ENCODE measurements around the gene ELAC2. TPM values are rescaled to one million over a fixed set of nuclear protein-coding genes. Genes with fewer than 3 reads are reported as not detected.

The ELAC2 gene, protein sequence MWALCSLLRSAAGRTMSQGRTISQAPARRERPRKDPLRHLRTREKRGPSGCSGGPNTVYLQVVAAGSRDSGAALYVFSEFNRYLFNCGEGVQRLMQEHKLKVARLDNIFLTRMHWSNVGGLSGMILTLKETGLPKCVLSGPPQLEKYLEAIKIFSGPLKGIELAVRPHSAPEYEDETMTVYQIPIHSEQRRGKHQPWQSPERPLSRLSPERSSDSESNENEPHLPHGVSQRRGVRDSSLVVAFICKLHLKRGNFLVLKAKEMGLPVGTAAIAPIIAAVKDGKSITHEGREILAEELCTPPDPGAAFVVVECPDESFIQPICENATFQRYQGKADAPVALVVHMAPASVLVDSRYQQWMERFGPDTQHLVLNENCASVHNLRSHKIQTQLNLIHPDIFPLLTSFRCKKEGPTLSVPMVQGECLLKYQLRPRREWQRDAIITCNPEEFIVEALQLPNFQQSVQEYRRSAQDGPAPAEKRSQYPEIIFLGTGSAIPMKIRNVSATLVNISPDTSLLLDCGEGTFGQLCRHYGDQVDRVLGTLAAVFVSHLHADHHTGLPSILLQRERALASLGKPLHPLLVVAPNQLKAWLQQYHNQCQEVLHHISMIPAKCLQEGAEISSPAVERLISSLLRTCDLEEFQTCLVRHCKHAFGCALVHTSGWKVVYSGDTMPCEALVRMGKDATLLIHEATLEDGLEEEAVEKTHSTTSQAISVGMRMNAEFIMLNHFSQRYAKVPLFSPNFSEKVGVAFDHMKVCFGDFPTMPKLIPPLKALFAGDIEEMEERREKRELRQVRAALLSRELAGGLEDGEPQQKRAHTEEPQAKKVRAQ
- 10 to 100 TPM; 43.9 to 75.7 (median 69.7) TPM for polyA plus RNA-seq (ENCODE audit: insufficient read length in 4 of 4)

DNA sequence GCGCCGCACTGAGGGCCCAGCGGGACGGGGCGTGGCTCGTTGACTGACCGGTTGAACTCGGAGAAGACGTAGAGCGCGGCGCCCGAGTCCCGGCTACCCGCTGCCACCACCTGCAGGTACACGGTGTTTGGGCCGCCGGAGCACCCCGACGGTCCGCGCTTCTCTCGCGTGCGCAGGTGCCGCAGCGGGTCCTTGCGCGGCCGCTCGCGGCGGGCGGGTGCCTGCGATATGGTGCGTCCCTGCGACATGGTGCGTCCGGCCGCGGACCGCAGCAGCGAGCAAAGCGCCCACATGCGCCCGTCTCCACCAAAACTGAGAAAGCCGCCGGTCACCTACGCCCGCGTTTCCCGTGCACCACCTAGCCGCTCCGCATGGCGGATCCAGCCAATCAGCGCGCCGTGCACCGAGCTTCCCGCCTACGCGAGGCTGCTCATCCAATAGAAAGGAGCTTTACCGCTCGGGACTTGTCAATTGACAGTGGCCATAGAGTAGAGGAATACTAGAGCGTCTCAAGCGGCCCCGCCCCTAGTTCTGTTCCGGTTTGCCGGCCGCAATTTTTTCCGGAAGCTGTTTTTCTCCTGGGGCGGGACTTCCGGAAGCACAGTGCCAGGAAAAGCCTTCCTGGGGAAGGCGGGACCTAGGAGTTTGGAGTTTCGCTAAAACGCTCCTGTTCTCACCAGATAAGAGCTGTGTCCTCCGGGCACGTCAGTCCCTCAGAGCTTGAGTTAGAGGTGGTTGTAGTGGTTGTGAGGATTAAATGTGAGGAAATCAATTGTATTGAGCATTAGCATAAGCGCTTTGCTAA is at the start of gene ELAC2:
Gene ELAC2 (minus strand): TSS at position 373 of the 805 bp plus-strand sequence. CDS start 80 bp downstream, at position 293.
- DNase-seq (ENCODE audit: low read depth in 4 of 4, low spot score in 3 of 4), result peak; percentile 96 to 98 (median 98)

DNA sequence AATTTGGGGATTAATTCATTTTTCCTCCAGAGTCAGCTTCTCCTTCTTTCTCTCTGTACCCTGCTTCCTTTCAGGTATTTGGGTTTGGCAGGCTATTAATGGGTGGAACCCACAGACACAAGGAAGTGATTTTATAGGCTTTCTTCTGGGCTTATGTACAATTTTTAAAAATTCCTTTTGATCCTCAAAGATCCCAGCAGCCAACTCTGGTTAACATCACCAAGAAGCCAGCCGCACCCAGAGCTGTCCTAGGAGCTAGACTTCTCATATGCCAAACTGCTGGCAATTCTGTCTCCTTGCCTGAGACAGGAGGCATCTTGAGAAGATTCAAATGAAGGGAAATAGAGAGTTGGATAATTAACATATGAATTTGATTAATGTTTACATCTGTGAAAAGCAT is 47.2 kb upstream of the ELAC2 start:
- no peak for DNase-seq (ENCODE audit: low read depth in 4 of 4, low spot score in 3 of 4)

DNA sequence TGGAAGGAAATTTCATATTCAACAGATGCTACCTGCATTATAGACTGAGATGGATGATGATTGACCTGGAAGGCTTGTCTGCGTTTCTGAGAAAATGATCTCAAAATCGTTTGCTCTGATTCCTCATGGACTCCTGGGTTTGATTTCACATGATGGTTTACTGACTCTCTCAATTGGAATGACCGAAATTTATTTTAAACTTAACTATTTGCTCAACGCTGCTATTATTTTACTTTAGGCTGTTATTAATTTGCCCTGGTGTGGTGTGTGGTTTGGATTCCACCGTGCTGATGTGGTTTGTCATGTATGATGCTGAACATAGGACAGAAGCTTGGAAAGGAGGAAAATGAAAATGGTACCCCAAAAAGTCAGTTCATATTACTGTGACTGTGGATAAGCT is 37.3 kb upstream of the ELAC2 start:
- DNase-seq (ENCODE audit: low read depth in 4 of 4, low spot score in 3 of 4), result no peak

DNA sequence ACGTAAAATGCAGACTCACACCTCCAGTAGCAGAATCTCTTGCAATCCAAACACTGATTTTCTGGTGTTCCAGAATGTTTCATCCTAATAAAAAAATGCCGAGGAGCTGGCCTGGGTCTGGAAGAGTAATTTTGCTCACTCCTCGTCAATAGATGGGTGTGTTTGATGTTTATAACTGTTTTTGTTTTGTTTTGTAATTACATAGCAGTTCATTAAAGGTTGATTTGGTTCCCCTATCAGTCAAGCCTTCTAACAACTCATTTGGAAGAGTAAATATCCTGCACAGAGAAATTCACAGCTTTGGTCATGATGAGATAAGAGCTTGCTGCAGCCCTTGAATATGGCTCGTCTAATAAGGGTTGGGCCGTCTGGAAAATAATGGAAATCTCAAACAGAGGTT is 36.8 kb upstream of the ELAC2 start:
- no peak for DNase-seq (ENCODE audit: low read depth in 4 of 4, low spot score in 3 of 4)

DNA sequence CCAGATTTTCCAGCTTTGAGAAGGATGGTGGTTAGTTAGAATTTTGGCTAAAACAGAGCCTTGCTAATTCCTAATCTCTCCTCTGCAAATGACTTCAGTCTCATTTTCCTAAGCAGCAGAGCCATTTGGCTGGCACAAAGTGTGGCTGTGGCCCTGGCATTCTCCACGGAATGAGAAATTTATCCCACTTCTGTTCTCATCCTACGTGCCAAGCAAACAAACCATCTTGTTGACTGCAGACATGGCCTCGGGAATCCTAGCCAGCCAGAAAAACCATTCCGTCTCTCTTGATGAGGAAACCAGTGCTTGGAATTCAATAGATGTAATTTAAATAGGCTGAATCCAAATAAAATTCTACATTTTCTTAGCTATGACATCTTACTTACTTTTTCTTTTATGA is 34.1 kb upstream of the ELAC2 start:
- DNase-seq (ENCODE audit: low read depth in 4 of 4, low spot score in 3 of 4), result no peak

DNA sequence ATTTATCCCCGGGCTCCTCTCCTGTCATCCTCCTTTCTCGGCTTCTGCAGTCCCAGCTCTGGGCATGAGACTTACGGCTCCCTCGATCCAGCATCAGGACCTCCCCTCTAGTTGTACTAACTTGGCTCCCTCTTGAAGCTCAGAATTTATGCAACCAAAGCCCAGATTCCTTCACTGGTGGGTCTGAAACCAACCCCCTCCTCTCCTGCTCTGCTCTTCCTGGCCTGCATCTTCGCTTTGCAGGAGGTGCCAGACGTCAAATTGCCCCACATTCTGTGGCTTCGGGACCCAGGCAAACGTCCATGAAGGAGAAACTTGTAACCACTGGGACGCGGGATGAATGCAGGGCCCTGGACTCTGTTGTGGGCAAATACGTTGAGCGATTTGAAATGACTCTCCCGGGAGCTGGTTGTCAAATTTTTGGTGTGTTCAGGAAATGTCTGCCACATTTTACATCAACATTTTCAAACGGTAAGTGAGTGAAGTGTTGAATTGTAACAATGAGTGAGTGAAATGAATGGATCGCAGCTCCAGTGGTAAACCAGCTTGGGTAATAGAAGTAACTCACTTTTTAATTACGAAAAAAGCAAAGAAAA is 29.3 kb upstream of the ELAC2 start:
- no peak for DNase-seq (ENCODE audit: low read depth in 4 of 4, low spot score in 3 of 4)

DNA sequence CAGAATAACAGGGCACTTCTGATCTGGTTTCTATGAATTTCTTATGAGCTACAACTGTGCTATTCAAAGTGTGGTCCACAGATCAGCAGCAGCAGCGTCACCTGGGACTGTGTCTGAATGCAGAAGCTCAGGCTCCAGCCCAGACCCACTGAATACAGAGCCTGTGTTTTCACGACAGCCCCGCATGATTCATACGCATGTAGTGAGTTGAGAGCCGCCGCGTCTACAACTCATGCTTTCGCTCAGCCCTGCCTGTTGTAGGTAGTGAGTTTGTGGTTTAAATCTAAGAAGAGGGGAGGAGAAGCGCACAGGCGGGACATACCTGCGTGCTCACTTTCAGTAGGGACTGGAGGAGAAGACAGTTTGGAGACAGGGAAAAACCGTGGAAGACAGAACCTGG is 28.5 kb upstream of the ELAC2 start:
- DNase-seq (ENCODE audit: low read depth in 4 of 4, low spot score in 3 of 4), result no peak

DNA sequence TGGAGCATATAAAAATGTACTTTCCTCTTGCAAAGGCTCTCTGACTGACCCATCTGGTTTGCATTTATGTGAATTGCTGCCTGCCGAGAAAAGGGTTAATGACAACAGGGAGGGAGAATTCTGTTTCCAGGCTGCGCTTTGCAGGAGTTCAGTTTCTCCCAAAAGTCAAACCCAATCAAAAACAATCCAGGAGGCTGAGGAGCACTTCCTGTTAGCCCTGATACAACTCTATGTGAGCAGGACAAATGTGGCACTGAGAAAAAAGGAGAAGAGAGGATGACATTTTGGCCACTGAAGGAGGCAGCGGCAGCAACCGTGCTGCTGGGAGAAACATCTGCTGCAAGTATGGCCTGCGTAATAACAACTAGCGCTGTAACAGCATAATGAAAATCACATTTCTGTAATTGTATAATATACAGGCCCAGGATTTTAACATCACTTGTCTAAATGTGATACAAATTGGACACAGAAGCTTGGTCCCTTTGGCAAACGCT is 26.8 kb upstream of the ELAC2 start:
- DNase-seq (ENCODE audit: low read depth in 4 of 4, low spot score in 3 of 4), result no peak

DNA sequence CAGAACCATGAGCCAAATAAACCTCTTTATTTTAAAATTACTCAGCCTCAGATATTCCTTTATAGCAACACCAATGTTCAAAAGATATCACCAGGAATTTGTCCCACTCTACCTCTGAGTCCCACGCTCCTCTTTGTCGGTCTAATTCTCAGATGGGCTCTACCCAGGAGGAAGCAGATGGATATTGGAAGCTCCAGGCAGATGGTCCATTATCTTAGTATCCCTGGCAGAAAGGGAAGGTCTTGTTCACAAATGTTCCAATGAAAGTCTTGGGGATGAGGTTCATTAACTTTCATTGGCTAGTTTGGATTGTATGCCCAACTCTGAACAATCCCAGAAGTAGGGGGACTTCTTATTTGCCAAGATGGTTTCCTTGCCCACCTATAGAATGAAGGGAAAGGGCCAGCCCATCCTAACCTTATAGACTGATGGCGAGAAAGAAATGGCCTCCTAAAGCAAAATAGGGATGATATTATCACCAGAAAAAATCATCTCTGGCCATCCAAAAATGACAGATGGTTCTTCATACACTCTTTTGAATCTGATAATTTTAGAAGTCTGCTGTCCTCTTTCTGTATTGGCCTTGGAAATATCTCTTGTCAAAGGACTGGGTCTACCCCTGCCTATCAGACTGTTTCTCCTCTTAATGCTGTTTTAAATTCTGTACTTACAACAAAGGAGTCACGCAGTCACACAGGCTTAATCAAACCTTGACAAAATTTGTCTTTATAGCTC is 21.3 kb upstream of the ELAC2 start:
- DNase-seq (ENCODE audit: low read depth in 4 of 4, low spot score in 3 of 4), result no peak

DNA sequence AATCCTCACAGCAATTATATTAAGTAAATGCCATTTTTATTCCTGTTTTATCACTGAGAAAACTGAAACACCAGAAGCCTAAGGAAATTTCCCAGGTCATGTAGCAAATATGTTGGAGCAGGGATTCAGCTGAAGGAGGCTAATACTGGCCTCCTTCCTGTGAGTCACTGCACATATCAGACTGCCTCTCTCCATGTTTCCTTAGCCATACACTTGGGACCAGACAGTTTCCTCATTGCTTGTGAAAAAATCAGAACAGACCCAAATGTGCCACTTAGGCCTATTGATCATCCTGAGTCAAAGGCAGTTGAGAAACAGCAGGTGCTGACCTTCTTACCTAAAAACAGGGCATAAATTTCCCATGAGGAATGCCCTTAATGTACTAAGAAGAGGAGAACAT is 18.9 kb upstream of the ELAC2 start:
- no peak for DNase-seq (ENCODE audit: low read depth in 4 of 4, low spot score in 3 of 4)

DNA sequence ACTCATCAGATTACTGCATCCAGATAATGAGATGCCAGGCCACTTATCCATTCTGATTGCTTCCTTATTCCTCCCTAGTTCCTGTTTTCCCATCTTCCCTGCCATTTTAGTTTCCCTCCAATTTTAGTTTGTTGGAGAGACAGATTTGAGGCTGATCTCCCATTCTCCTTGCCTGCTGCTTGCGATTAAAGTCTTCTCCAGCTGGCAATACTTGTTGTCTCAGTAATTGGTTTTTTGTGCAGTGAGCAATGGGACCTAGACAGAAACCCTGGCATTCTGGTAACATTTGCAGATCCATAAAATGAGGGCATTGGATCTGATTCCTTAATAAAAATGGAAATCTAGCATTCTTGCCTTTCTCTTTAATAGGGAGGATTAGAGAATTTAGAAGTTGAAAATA is 17.6 kb upstream of the ELAC2 start:
- DNase-seq (ENCODE audit: low read depth in 4 of 4, low spot score in 3 of 4), result no peak

DNA sequence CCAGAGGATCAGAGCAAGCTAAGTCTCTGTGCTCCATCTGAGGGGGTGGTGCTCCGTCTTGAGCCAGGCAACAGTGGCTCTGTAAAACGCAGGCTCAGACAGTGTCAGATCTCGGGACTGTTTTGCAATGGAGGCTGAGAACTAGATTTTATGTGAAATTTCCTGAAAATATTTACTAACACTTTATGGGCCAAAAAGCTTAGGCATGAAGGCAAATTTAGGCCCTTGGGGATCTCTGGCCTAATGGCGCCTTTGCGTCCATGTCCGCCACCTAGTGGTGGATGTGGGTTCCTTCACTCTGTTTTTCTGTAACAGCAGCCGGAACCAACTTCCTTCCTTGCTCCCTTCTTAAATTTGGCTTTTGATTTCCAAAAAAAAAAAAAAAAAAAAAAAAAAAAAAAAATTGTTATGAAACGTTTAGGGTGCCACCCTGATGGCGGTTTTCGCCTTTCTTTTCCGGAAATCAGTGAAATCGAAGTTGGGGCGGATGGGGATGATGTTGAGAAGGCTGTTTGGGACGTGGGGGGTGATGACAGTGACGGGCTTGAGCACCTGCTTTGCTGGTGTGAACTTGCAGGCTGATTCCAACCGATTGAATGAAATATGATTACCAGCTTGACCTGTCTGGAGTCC is 14.0 kb upstream of the ELAC2 start:
- peak in 1 of 4 donors; percentile 8 for DNase-seq (ENCODE audit: low read depth in 4 of 4, low spot score in 3 of 4)

DNA sequence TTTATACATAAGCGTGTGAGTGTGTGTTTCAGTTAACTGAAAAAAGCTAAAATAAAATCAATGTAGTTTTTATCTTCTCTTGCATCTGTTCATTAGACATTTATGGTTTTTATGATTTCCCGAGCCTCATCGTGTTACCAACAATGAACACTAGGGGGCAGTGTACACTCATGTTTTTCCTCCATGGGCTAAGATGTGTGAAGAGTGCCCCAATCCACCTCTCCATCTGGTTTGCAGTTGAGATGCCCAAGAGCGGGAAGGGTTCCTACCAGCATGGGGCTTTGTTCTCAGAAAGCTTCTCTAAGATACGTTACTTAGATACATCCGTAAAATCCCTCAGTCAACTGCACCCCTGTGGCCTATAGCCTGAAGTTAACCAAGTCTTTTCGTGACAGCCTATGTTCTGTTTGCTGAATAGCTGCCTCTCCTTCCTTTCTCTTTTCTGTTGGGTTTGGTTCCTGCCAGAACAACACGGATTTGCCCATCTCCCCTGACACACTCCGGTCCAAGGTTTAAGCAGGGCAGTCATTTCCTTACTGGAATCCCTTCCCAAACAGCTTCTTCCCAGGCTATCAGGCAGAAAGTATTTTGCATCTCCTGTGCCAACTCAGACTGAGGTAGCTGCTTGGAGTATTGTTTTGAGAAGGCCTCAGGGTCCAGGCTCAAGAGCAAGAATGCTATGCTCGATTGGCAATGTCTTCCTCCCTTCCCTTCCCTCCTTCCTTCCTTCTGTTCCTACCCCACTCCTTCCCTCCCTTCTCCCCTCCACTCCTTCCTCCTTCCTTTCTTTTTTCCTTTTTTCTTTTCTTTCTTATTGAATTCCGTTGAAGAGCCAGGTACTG is 12.9 kb upstream of the ELAC2 start:
- DNase-seq (ENCODE audit: low read depth in 4 of 4, low spot score in 3 of 4), result peak in 3 of 4 donors; percentile 10 to 29 (median 19)

DNA sequence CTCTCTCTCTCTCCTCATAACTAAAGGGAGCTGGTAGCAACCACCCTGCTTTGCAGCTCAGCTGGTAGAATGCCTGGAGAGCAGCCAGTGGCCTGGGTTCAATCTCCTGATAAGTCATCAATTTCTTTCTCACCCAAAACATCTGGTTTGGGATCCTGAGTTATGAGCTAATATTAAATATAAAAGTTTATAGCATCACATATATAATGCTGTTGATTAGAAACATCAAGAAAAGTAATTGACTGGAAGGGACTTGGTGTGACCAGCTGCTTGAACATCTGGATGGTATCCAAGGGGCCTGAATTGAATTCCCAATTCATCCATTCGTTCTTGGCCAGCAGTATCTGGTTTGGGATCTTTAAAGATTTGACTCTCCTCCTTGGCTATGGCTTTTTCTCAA is 12.2 kb upstream of the ELAC2 start:
- no peak for DNase-seq (ENCODE audit: low read depth in 4 of 4, low spot score in 3 of 4)

DNA sequence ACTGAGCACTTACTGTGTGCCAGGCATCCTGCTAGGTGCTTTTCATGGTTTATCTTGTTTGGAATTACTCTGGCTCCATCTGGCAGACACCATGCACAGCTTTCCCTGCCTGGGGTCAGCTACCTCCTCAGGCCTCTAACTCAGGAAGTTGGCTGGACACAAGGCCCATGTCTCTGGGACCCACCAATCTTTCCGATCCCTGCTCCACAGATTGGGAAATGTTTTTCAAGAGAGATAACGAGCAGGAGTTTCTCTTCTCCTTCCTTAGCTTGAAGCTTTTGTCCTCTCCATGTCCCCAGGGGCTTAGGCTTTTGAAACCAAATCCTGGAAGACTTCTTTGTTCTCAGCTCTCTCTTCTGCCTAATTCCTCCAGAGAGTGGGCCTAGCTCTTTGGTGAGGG is 11.5 kb upstream of the ELAC2 start:
- DNase-seq (ENCODE audit: low read depth in 4 of 4, low spot score in 3 of 4), result no peak

DNA sequence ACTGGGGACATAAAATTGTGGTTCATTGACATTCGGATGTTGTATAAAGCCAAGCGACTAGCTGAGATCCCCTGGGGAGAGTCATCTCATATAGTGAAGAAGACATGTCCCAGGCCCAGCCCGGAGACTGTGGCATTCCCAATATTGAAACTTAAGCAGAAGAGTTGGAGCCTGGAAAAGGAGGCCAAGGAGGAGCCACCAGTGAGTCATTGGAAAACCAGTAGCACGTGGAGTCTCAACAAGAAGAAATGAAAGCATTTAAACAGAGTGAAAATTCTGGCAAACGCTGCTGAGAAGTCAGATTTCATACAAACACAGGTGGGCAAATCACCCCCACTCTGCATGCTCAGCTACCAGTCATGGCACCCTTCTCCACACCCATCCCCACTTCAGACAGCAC is 9.4 kb upstream of the ELAC2 start:
- DNase-seq (ENCODE audit: low read depth in 4 of 4, low spot score in 3 of 4), result no peak

DNA sequence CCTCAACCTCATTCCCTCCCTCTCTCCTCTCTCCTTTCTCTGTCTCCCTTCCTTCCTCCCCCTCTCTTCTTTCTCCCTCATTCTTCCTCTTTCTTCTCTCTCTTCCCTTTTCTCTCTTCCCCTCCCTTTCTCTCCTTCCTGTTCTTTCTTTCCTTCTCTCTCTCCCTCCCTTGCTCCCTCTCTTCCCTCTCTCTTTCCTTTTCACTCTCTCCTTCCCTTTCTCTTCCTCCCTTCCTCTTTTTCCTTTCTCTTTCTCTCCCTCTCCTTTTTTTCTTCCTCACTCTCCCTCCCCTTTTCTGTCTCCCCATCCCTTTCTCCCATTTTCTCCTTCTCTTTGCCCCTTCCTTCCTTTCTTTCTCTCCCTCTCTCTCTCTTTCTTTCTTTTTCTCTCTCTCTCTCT is 7.9 kb upstream of the ELAC2 start:
- DNase-seq (ENCODE audit: low read depth in 4 of 4, low spot score in 3 of 4), result no peak

DNA sequence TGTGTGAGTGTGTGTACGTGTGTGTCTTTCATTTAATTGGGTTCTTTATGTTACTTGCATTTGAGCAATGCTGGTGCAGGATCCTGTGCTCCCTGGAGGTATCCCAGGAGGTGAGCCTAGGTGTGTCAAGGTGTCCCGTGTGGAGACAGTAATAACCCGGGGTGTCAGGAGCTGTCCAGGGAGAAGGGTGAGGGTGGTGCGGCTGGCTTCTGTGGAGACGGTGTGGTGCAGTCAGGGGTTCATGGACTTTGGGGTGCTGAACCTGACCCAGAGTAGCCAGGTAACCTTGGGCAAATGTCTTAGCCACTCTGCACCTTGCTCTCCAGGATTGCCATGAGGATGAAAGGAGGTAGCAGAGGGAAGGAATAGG is 7.4 kb upstream of the ELAC2 start:
- no peak for DNase-seq (ENCODE audit: low read depth in 4 of 4, low spot score in 3 of 4)
